Nephron progenitor cell (in vitro differentiated cells): ENCODE data around the gene SLC2A2.

Experiments
- DNase-seq: peaks from one replicate; pipeline ENCODE4 v3.0.0; 2021
- H3K27ac Mint-ChIP-seq: 2 replicates; pipeline ENCODE4 v1.8.0; 2021; ENCODE audit warnings: mild to moderate bottlenecking, moderate library complexity, mixed read lengths
- H3K27me3 Mint-ChIP-seq: 2 replicates; pipeline ENCODE4 v1.8.0; 2021; ENCODE audit warnings: mild to moderate bottlenecking, low read depth, mixed read lengths; ENCODE audit not compliant: poor library complexity
- H3K36me3 Mint-ChIP-seq: 2 replicates; pipeline ENCODE4 v1.8.0; 2021; ENCODE audit warnings: low read depth, mixed read lengths
- H3K4me1 Mint-ChIP-seq: 2 replicates; pipeline ENCODE4 v1.8.0; 2021; ENCODE audit warnings: mixed read lengths
- H3K4me3 Mint-ChIP-seq: 2 replicates; pipeline ENCODE4 v1.8.0; 2021; ENCODE audit warnings: mild to moderate bottlenecking, moderate library complexity, mixed read lengths
- H3K9me3 Mint-ChIP-seq: 2 replicates; pipeline ENCODE4 v1.8.0; 2021; ENCODE audit warnings: mild to moderate bottlenecking, moderate library complexity, mixed read lengths
- CTCF ChIP-seq: fragments of 200-600 bp; sonication (generic); IDR thresholded peaks from 2 replicates; pipeline ENCODE4 v1.5.0; 2021; ENCODE audit warnings: antibody characterized with exemption

The SLC2A2 gene

GRCh38 chr3:171011873-171012336 lies 14.6 kb downstream of the SLC2A2 start:
- Mint-ChIP-seq H3K27ac (no peak overlapping the region), H3K4me1 (no peaks in the 10 kb centered on the region), H3K36me3 (no peaks in the 10 kb centered on the region), H3K9me3 (no peaks in the 10 kb centered on the region), H3K4me3 (no peak overlapping the region), H3K27me3 (peaks cover 4% of the 10 kb centered on the region)
- no peak for TF ChIP-seq CTCF
- no peak for DNase-seq

- DNase-seq, result no peak
Observed at GRCh38 chr3:171011109-171011872, 15.2 kb downstream of the SLC2A2 start.

GRCh38 chr3:171007316-171007715 lies 19.2 kb downstream of the SLC2A2 start:
- Mint-ChIP-seq H3K27ac (no peak overlapping the region), H3K36me3 (no peaks in the 10 kb centered on the region), H3K27me3 (peaks cover 4% of the 10 kb centered on the region), H3K9me3 (no peaks in the 10 kb centered on the region), H3K4me3 (no peak overlapping the region), H3K4me1 (no peaks in the 10 kb centered on the region)
- no peak for TF ChIP-seq CTCF
- DNase-seq, result no peak

More at GRCh38 chr3:171011109-171011872, 15.2 kb downstream of the SLC2A2 start:
- Mint-ChIP-seq H3K27ac (no peak overlapping the region), H3K9me3 (no peaks in the 10 kb centered on the region), H3K27me3 (peaks cover 4% of the 10 kb centered on the region), H3K36me3 (no peaks in the 10 kb centered on the region), H3K4me1 (no peaks in the 10 kb centered on the region), H3K4me3 (no peak overlapping the region)
- TF ChIP-seq CTCF, result no peak

GRCh38 chr3:171005648-171006047 lies 20.9 kb downstream of the SLC2A2 start:
- TF ChIP-seq CTCF, result no peak
- Mint-ChIP-seq H3K27ac (no peak overlapping the region), H3K36me3 (no peaks in the 10 kb centered on the region), H3K4me3 (no peak overlapping the region), H3K27me3 (peaks cover 4% of the 10 kb centered on the region), H3K9me3 (no peaks in the 10 kb centered on the region), H3K4me1 (peaks cover 2% of the 10 kb centered on the region)
- DNase-seq, result no peak

GRCh38 chr3:171001957-171002694 lies 24.4 kb downstream of the SLC2A2 start:
- H3K9me3 Mint-ChIP-seq, result no peaks in the 10 kb centered on the region

More at GRCh38 chr3:171001957-171002694, 24.4 kb downstream of the SLC2A2 start:
- Mint-ChIP-seq H3K36me3 (no peaks in the 10 kb centered on the region), H3K27me3 (no peaks in the 10 kb centered on the region), H3K4me3 (no peak overlapping the region), H3K27ac (no peak overlapping the region), H3K4me1 (peaks cover 12% of the 10 kb centered on the region)
- no peak for TF ChIP-seq CTCF
- no peak for DNase-seq
